Type B pancreatic cell (in vitro differentiated cells): Measurements from ENCODE around the gene STIM1. TPM values are rescaled to one million over a fixed set of nuclear protein-coding genes. Genes with fewer than 3 reads are reported as not detected.

Experiments used
- DNase-seq: peaks from one replicate; pipeline ENCODE4 v3.0.0; 2021; ENCODE audit warnings: mixed read lengths; ENCODE audit not compliant: unreplicated experiment; ENCODE audit errors: extremely low spot score
- H3K27ac Mint-ChIP-seq: 2 replicates; pipeline ENCODE4 v1.8.0; 2021; ENCODE audit warnings: mild to moderate bottlenecking, mixed read lengths
- H3K27me3 Mint-ChIP-seq: 2 replicates; pipeline ENCODE4 v1.8.0; 2021; ENCODE audit warnings: mixed read lengths
- H3K36me3 Mint-ChIP-seq: 2 replicates; pipeline ENCODE4 v1.8.0; 2021; ENCODE audit warnings: mixed read lengths
- H3K4me1 Mint-ChIP-seq: one replicate; pipeline ENCODE4 v1.8.0; 2021; ENCODE audit warnings: mixed read lengths; ENCODE audit not compliant: unreplicated experiment
- H3K4me3 Mint-ChIP-seq: 2 replicates; pipeline ENCODE4 v1.8.0; 2021; ENCODE audit warnings: mild to moderate bottlenecking, mixed read lengths
- H3K9me3 Mint-ChIP-seq: 2 replicates; pipeline ENCODE4 v1.8.0; 2021; ENCODE audit warnings: mixed read lengths
- CTCF ChIP-seq: fragments of 200-600 bp; sonication (generic); conservative IDR thresholded peaks from 2 replicates; pipeline ENCODE4 v1.5.0; 2021; ENCODE audit warnings: antibody characterized with exemption, mild to moderate bottlenecking
- total RNA-seq: library from RNA; stranded (reverse); gene quantifications from 2 replicates; pipeline ENCODE4 v1.2.1, GENCODE V29; 2021; ENCODE audit warnings: low replicate concordance

The STIM1 gene
- total RNA-seq, 1 donor from 2014 or later = 38.9 TPM

GRCh38 chr11:3849297-3849874 is 6.1 kb upstream of the STIM1 start:
- H3K36me3 Mint-ChIP-seq = no peaks in the 10 kb centered on the region
- no peak for DNase-seq
- no peaks in the 10 kb centered on the region for H3K9me3 Mint-ChIP-seq
- peaks cover 5% of the 10 kb centered on the region for H3K4me1 Mint-ChIP-seq
- H3K27ac Mint-ChIP-seq = no peak overlapping the region
- TF ChIP-seq CTCF = peak; percentile 82
- no peak overlapping the region for H3K4me3 Mint-ChIP-seq
- H3K27me3 Mint-ChIP-seq = no peaks in the 10 kb centered on the region

- no peak for TF ChIP-seq CTCF
- Mint-ChIP-seq H3K27me3 (no peaks in the 10 kb centered on the region), H3K4me1 (peaks cover 22% of the 10 kb centered on the region), H3K27ac (peak overlapping the region; percentile 99), H3K4me3 (no peak overlapping the region), H3K9me3 (no peaks in the 10 kb centered on the region), H3K36me3 (no peaks in the 10 kb centered on the region)
- DNase-seq = no peak
Observed at GRCh38 chr11:3853545-3853842, 2.0 kb upstream of the STIM1 start.

- H3K4me3 Mint-ChIP-seq = peak overlapping the region; percentile 90
- no peaks in the 10 kb centered on the region for H3K36me3 Mint-ChIP-seq
- H3K27me3 Mint-ChIP-seq = no peaks in the 10 kb centered on the region
- DNase-seq = no peak
- H3K4me1 Mint-ChIP-seq = peaks cover 27% of the 10 kb centered on the region
- no peaks in the 10 kb centered on the region for H3K9me3 Mint-ChIP-seq
- H3K27ac Mint-ChIP-seq = peak overlapping the region; percentile 99
- TF ChIP-seq CTCF = no peak
Observed at GRCh38 chr11:3853899-3854659, 1.4 kb upstream of the STIM1 start.

GRCh38 chr11:3854660-3854976 is 846 bp upstream of the STIM1 start:
- Mint-ChIP-seq H3K4me3 (peak overlapping the region; percentile 90), H3K4me1 (peaks cover 29% of the 10 kb centered on the region), H3K36me3 (no peaks in the 10 kb centered on the region), H3K27me3 (no peaks in the 10 kb centered on the region), H3K9me3 (no peaks in the 10 kb centered on the region), H3K27ac (peak overlapping the region; percentile 99)
- DNase-seq = no peak
- no peak for TF ChIP-seq CTCF

- H3K27me3 Mint-ChIP-seq = no peaks in the 10 kb centered on the region
- H3K9me3 Mint-ChIP-seq = peaks cover 4% of the 10 kb centered on the region
- H3K4me1 Mint-ChIP-seq = peaks cover 33% of the 10 kb centered on the region
- no peak for TF ChIP-seq CTCF
- peak overlapping the region; percentile 74 for H3K27ac Mint-ChIP-seq
- H3K4me3 Mint-ChIP-seq = peak overlapping the region; percentile 96
- no peak for DNase-seq
- peaks cover 3% of the 10 kb centered on the region for H3K36me3 Mint-ChIP-seq
Observed at GRCh38 chr11:3855808-3856491, 486 bp downstream of the STIM1 start.
